Forelimb muscle (tissue), 1 donor: ENCODE results near the gene KIF3B. TPM values are rescaled to one million over a fixed set of nuclear protein-coding genes. Genes with fewer than 3 reads are reported as not detected.
"Not testable (repeated sequence)": the region's sequence is repeated elsewhere in the genome, so short reads cannot be mapped to it uniquely, and the experiment has no call there.

Experiments used
- DNase-seq: peaks from one replicate; pipeline ENCODE4 v3.0.0-alpha.2; 2013; ENCODE audit warnings: low read depth
- polyA plus RNA-seq: library from polyadenylated mRNA; unstranded; fragments of 120-200 nt; gene quantifications from one replicate; pipeline ENCODE4 v1.2.1, GENCODE V29; 2013; ENCODE audit not compliant: insufficient read length

Gene KIF3B
- polyA plus RNA-seq: 10.5 TPM

DNA sequence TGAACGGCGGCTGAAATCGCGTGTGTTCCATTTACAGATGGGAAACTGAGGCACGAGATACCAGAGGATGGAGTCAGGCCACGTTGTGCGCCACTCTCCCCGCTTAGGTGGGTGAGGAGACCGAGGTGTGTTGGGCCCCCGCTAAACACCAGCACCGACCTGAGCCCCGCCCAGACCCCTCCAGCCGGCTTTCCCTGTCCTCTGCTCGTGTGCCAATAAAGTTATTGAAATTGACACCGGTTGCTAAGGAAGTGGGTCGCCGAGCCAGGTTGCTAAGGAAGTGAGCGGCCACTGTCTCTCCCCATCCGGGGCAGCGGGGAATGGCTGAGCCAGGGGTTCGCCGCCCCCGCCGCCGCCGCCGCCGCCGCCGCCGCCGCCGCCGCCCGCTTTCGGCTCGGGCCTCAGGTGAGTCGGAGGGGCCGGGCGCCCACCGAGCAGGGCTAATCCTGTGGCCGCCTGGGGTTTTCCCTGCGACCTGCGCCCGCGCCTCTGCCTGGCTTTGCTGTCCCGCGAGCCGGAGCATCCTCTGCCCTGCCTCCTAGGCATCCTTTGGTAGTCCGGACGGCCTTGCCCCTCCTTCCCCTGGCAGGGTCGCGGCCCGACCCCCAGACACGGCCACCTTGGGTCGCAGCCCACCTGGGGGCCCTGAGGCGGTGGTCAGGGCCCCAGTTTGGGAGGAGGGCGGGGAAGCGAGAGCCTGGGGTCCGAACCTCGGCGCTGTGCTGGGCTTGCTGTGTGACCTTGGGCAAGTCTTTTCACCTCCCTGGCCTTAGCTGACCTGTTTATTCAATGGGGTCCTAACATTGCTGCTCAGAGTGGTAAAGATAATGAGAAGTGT, at the start of gene KIF3B:
TSS of gene KIF3B (plus strand) at position 291 of the 838 bp plus-strand sequence. CDS start 32,127 bp downstream, outside the sequence.
- peak; percentile 77 for DNase-seq

- DNase-seq: no peak
Observed at GRCh38 chr20:32227744-32228688, 49.4 kb upstream of the KIF3B start.

- no peak for DNase-seq
Observed at GRCh38 chr20:32229251-32229747, 48.2 kb upstream of the KIF3B start.

GRCh38 chr20:32230707-32231106, 46.7 kb upstream of the KIF3B start:
- no peak for DNase-seq

DNA sequence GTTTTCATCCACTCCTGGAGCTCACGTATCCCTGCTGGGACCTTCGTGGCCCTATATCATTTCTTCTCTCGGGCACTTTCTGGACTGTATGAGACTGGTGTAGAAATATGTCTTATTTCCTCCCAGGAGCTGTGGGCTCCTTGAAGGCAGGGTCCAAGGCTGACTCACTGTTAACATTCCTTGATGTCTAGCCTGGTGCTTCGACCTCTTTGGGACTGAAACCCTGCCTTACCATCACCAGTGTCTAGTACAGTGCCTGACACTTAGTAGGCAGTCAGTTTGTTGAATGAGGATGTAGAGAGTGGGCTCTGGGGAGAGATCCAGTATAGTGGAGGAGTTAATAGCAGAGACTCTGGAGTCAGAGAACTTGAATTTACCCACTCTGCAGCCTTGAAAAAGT, 46.2 kb upstream of the KIF3B start:
- DNase-seq: no peak

DNA sequence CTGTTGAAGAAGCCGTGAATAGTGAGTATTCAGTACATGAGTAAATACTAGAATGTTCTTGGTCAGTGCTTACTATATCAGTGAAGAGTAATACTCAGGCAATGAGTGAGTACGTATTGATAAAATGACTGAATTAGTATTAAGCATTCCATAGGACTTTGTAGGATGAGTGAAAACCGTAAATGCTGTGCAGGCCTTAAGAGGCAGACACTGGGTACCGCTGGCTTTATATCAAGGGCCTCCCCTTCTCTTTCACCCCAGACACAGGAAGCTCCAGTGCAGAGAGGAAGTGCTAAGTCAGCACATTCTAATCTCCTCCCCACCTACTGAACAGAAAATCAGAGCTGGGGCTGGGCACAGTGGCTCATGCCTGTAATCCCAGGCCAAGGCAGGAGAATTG, 45.6 kb upstream of the KIF3B start:
- no peak for DNase-seq

GRCh38 chr20:32232326-32232886, 45.0 kb upstream of the KIF3B start:
- DNase-seq: no peak

GRCh38 chr20:32233286-32233685, 44.2 kb upstream of the KIF3B start:
- DNase-seq: no peak

DNA sequence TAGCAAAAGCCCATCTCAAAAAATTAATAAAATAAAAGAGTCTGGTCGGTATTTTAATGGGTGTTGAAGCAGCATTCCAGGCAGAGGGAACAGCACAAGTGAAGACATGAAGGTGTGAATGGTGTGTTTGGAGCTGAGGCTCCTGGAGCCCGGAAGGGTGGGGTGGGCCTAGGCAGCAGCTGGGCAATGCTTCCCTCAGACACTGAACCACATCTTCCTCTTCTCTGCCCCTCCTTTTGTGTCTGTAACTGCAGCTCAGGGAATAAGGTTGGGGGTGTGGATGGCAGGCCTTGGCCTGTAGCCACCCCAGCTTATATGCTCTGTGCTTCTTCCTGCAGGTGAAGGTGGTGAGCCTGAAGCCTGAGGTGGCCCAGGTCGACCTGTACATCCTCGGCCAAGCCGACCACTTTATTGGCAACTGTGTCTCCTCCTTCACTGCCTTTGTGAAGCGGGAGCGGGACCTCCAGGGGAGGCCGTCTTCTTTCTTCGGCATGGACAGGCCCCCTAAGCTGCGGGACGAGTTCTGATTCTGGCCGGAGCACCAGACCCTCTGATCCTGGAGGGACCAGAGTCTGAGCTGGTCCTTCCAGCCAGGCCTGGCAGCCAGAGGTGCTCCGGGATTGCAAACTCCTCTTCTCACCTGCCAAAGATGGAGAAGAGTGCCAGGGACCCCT, 43.2 kb upstream of the KIF3B start:
- DNase-seq: no peak

DNA sequence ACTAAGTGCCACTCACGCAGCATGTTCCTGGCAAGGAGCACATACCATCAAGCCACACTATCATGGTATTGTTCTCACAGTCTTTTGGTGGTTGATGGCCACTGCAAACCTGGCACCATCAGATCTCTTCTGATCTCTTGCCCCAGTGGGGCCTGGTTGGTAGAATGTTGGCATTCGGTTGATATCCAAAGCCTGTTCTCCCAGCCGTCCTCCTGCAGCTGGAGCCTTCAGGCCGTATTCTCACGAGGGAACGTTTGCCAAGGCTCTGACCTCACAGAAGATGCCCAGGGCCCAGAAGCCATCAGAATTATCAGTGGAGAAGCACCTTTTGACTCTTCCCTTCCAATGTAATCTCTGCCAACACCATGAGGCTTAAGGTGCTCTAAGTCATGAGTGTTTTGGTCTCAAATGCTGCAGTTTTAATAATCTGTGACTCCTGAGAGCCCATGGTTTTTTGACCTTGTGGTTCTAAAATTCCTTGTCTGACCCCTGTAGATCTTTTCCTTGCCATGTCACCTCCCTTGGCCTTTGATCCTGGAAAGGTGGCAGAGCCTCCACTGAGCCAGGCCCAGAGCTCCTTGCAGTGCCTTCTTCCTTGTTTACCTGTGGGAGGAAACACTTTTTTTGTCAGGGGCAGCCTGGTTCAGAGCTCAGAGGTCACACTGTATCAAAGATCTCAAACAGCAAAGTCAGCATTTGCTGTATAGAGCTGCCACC, 42.0 kb upstream of the KIF3B start:
- DNase-seq: no peak

- no peak for DNase-seq
Observed at GRCh38 chr20:32236048-32236533, 41.4 kb upstream of the KIF3B start.

- no peak for DNase-seq
Observed at GRCh38 chr20:32236819-32237218, 40.6 kb upstream of the KIF3B start.

GRCh38 chr20:32237419-32237818, 40.0 kb upstream of the KIF3B start:
- DNase-seq: no peak

DNA sequence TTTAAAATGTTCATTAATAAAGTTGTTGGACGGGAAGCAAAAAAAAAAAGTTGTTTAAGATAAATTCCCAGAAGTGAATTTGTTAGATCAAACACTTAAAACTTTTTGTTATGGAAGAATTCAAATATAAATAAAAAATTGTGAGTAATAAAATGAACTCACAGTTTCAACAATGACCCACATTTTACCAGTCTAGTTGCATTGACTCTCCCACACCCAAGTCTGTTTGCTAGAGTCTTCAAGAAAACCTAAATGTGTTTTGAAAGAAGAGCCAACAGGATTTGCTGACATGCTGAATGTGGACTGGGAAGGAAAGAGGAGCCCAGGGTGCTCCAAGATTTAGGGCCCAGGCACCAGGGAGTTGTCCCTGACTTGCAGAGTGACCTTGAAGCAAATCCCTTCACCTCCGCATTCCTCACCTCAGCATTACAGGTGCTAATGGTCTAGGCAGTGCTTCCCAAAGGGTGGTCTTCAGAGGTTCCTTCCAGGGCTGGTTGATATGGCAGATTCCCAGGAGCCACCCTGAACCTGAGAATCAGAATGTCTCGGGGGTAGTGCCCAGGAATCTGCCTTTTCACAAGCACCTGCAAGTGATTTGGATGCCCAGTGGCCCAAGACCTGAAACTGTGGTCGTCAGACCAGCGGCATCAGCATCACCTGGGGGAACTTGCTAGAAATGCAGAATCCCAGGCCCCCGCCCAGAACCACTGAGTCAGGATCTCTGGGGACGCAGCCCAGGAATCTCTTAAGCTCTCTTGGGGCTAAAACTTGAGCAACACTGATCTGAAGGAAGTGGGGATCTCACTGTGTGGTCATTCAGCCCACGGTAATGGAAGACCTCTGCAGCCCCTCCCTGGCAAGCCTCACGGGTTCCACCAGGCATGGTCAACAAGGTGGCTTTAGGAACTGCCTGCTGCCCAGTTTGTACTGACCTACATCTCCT, 38.7 kb upstream of the KIF3B start:
- no peak for DNase-seq

DNA sequence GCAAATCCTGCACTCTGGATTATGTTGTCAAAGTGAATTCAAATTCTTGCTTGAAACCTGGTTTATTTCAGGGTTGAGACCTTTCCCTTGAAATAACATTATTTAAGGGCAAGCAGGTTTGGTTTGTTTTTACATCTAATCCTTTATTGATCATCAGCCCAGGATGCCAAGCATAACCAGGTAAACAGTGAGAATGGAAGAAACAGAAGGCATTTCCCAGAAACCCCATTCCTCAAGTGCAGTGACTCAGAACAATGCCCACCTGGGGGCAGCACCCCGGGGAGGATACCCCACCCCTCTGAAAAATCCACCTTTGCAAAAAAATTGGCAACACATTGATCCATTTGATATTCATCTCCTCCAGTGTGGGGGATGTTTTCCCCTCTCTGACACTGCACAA, 37.2 kb upstream of the KIF3B start:
- DNase-seq: no peak

- DNase-seq: no peak
Observed at GRCh38 chr20:32241807-32242206, 35.6 kb upstream of the KIF3B start.

DNA sequence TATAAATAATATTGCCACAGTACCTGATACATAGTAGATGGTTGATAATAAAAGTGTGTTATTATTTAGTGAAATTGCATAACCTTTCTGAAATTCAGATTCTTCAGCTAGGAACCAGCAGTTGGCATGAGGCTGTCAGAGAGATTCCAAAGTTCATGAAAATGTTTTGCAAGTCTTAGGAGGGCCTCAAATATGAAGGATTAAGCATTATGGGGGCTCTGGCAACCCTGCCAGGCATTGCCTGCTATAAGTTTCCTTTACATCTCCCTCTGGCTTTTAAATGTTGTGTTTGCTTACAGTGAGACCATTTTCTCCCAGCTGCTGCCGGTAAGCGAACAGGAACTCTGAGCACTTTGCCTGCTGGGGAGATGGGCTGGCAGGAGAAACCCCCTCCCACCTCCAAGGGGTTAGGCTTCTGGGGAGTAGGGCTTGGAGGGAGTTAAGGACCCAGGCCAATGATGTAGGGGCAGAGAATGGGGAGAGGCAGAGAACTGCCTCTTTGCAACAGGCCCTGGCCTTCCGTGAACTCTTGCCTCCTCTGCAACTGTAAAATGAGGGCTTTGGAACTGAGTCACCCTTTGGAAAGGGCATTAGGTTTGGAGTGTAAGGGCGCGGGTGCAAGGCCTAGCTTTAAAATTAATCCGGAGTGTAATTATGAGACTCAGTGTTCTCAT, 33.2 kb upstream of the KIF3B start:
- no peak for DNase-seq

DNA sequence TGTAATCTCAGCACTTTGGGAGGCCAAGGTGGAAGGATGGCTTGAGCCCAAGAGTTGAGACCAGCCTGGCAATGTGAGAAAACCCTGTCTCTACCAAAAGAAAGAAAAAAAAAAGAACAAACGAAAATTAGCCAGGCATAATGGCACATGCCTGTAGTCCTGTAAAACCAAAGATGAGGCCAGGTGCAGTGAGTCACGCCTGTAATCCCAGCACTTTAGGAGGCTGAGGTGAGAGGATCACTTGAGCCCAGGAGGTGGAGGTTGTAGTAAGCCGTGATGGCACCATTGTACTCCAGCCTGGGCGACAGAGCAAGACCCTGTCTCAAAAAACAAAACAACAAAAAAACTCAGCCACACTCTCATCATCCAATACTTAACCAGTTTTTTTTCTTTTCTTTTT, 32.5 kb upstream of the KIF3B start:
- no peak for DNase-seq

DNA sequence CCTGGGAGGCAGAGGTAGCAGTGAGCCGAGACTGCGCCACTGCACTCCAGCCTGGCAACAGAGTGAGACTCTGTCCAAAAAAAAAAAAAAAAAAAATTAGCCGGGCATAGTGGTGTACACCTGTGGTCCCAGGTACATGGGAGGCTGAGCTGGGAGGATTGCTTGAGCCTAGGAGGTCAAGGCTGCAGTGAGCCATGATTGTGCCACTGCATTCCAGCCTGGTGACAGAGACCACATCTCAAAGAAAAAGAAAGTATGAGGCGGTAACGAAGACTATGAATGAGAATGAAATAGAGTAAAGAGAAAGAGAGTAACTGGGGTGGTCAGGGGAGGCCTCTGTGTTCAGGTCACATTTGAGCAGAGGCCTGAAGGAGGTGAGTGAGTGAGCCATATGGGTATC, 31.2 kb upstream of the KIF3B start:
- not testable (repeated sequence) for DNase-seq
